Measurements from ENCODE around the gene RDH5. TPM values are rescaled to one million over a fixed set of nuclear protein-coding genes. Genes with fewer than 3 reads are reported as not detected.

RDH5 gene
- total and polyA plus RNA-seq, 2 of the 4 experiments (the other 2 are of a cell fraction) = 7.3 to 18.8 TPM

DNA sequence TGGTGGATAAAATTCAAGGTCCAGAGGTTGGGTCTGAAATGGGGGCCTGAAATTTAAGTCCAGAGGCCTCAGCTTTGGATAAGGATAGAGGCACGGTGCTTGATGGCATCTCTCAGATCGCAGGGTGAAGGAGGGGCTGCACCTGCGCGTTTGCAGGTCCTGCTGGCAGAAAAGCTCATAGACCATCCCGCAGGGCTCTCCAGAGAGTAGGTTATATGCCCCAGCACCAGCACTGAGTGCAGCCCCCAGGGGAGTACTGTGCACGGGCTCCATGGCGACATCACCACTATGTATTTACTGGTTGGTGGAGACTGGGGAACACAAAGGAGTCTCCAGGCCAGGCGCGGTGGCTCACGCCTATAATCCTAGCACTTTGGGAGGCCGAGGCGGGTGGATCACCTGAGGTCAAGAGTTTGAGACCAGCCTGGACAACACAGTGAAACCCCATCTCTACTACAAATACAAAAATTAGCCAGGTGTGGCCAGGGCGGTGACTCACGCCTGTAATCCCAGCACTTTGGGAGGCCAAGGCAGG, 12.9 kb downstream of the RDH5 start:
- no TSS peak for BruUV-seq (replicated peaks)
- H2BK20ac ChIP-seq (ENCODE audit: low read depth, low read length) = no peak overlapping the region
- TF ChIP-seq MXI1 (IDR thresholded peaks at IDR 0.05; ENCODE audit: borderline replicate concordance, low read depth, low read length) (no peak), BHLHE40 (IDR thresholded peaks at IDR 0.05; ENCODE audit: low read depth, low read length) (no peak), CEBPB (IDR thresholded peaks at IDR 0.05; ENCODE audit: low read depth, low read length) (no peak)
- TF ChIP-seq, protein P1, sequence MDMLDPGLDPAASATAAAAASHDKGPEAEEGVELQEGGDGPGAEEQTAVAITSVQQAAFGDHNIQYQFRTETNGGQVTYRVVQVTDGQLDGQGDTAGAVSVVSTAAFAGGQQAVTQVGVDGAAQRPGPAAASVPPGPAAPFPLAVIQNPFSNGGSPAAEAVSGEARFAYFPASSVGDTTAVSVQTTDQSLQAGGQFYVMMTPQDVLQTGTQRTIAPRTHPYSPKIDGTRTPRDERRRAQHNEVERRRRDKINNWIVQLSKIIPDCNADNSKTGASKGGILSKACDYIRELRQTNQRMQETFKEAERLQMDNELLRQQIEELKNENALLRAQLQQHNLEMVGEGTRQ (IDR thresholded peaks at IDR 0.05; ENCODE audit: low read depth, low read length) = no peak
- ChIA-PET POLR2A (ENCODE audit: unreplicated experiment) (no interaction called here), CTCF (no interaction called here)
- H3K9me1 ChIP-seq (ENCODE audit: insufficient read depth, low read length) = 0 out of 2 replicates have a peak, but pooled peaks cover 3% of the 10 kb centered on the region
- no peak overlapping the region for H2BK120ac ChIP-seq (ENCODE audit: low read depth, low read length)
- dilution Hi-C loops (cut with HindIII; ENCODE audit: low sequenced_read_pairs, unreplicated experiment) = no loop called here
- H3K9me3 ChIP-seq (ENCODE audit: control insufficient read depth, insufficient read depth, low read length) = no peaks in the 10 kb centered on the region
- no peak overlapping the region for H4K5ac ChIP-seq (ENCODE audit: low read depth, low read length)
- no peak overlapping the region for H4K91ac ChIP-seq (ENCODE audit: insufficient read depth, low read depth, low read length)
- no peak overlapping the region for H2BK15ac ChIP-seq (ENCODE audit: low read depth, low read length)
- H3K14ac ChIP-seq (replicated peaks; ENCODE audit: low read depth, low read length) = no peak overlapping the region
- peaks cover 7% of the 10 kb centered on the region for H3K4me1 ChIP-seq (ENCODE audit: control insufficient read depth, insufficient read depth, low read length)
- no peak overlapping the region for H2AK9ac ChIP-seq (replicated peaks; ENCODE audit: low read depth, low read length, poor library complexity)
- peaks cover 0 to 43% of the 10 kb centered on the region in 2 experiments; a peak in 2 of 4 replicates for H3K79me1 ChIP-seq (ENCODE audit: low read depth in 1 of 2, low read length in 2 of 2)
- H3K4ac ChIP-seq (ENCODE audit: low read depth, low read length) = no peak overlapping the region
- H3K23ac ChIP-seq (ENCODE audit: low read depth, low read length) = no peak overlapping the region
- peaks cover 11% of the 10 kb centered on the region for H4K20me1 ChIP-seq (ENCODE audit: insufficient read depth, low read length)
- WGBS, 2 experiments (ENCODE audit: extremely low coverage in 2 of 2, insufficient read length in 1 of 2) = 100% methylated on average over 4 of the region's 14 CpGs; no CpG with 5 or more reads in 1 of the 2 experiments
- no peak overlapping the region for H3K9ac ChIP-seq (ENCODE audit: low read depth, low read length)
- no peak overlapping the region for H2AK5ac ChIP-seq (ENCODE audit: low read depth, low read length)
- H3K56ac ChIP-seq (ENCODE audit: extremely low read depth, insufficient read depth, low read length) = no peak overlapping the region
- in situ Hi-C loops (cut with MboI; ENCODE audit: low sequenced_read_pairs) = no loop called here
- no peak overlapping the region for H2BK5ac ChIP-seq (ENCODE audit: low read depth, low read length, poor library complexity, severe bottlenecking)
- no peak overlapping the region for H3K4me2 ChIP-seq (ENCODE audit: low read depth, low read length)
- no peak overlapping the region for H3K18ac ChIP-seq (ENCODE audit: low read depth, low read length)
- H2AFZ ChIP-seq (replicated peaks; ENCODE audit: low read length, poor library complexity) = no peak overlapping the region
- H3K4me3 ChIP-seq (ENCODE audit: insufficient read depth, low read depth, low read length) = no peak overlapping the region
- H3K36me3 ChIP-seq (ENCODE audit: control insufficient read depth, insufficient read depth, low read length) = no peaks in the 10 kb centered on the region
- no peak overlapping the region for H4K8ac ChIP-seq (ENCODE audit: low read depth in 2 of 2, low read length in 2 of 2)
- DNase-seq = no peak
- no peak for ATAC-seq (ENCODE audit: low read depth)
- intact Hi-C loops (cut with micrococcal nuclease) = no loop called here
- no peaks in the 10 kb centered on the region for H3K27me3 ChIP-seq (ENCODE audit: control insufficient read depth, insufficient read depth, low read length)
- no peak overlapping the region for H3K27ac ChIP-seq (ENCODE audit: insufficient read depth, low read length)
